KG1 (cell line): ENCODE results near the gene EZH1.

Source experiments
- DNase-seq: peaks from one replicate; lab custom pipeline; 2025; lab: John Stamatoyannopoulos, UW

EZH1 gene

DNA sequence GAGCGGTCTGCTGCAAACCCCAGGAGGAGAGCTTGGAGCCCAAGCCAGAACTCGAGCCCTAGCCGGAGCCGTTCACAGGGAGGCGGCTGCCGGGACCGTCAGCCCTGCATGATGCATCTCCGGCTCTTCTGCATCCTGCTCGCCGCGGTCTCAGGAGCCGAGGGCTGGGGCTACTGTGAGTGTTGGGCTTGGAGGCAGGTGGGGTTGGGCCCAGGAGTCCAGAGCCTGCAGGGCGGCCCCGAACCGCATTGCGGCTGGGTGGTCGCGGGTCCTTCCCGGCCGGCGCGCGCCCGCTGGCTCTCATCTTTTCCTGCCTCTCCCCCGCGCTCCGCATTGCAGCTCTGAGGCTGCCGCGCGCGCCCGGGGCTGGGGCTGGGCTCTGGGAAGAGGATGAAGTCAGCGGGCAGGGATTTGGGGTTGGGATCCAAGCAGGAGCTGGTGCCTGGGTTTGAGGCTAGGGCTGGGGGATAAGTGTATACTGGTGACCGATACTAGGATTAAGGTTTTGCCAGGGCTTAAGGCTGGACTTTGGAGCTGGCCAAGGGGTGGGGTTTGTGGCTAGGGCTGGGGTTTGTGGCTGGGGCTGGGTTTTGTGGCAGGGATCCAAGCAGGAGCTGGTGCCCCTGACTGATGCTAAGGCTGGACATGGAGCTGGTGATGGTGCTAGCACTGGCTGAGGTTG is 62.0 kb downstream of the EZH1 start:
- DNase-seq, result no peak

DNA sequence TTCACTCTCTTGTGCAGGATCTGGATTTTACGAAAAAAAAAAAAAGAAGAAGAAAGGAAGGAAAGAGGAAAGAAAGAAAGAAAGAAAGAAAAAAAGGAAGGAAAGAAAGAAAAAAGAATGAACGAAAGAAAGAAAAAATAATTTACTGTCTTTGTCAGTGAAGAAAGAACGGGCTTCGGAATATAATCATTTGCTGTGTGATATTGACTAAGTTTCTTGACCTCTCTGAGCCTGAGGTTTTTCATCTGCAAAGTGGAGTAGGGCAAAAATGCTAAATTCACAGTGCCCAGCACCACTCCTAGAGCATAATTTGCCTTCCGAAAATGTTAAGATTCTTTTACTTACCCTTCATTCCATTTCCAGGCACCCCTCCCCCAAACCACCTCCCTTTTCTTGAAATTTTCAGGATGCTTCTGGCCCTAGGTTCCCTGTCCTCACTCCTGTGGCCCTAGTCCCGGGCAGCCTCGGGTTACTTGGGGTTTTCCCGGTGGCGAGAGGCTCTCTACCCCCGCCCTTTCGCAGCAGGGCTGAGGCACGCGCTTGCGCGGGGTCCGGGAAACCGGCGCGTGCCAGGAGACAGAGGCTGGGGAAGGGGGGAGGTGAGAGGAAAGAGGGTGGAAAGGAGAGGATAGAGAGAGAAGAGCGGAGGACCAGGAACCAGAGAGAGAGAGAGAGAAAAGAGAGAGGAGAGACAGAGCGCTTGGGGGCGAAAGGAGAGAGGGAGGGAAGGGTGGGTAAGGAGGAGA is 62.7 kb downstream of the EZH1 start, which contains the start of gene CNTNAP1:
TSS of gene CNTNAP1 (plus strand) at position 556 of the 746 bp plus-strand sequence. CDS start 299 bp downstream, outside the sequence.
- no peak for DNase-seq

DNA sequence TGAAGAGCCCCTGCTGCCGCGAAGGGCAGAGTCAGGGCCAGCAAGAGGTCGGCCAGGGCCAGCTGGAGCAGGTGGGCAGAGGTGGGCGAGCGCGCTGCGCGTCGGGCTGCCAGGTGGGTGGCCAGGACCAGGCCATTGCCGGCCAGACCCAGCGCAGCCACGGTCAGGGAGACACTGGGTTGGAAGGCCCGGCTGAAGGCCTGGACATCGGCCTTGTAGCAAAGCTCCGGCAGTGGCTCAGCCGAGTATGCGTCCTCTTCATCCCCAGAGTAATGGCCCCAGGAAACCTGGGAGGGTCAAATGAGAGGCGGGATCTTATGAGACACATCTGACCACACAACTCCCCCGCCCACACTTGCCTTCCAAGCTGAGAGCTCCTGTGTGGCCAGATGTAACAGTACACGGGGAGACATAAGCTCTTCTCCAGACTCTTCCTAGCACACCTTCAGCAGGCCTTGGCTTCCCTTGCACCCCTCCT is 64.5 kb downstream of the EZH1 start:
- DNase-seq, result no peak

DNA sequence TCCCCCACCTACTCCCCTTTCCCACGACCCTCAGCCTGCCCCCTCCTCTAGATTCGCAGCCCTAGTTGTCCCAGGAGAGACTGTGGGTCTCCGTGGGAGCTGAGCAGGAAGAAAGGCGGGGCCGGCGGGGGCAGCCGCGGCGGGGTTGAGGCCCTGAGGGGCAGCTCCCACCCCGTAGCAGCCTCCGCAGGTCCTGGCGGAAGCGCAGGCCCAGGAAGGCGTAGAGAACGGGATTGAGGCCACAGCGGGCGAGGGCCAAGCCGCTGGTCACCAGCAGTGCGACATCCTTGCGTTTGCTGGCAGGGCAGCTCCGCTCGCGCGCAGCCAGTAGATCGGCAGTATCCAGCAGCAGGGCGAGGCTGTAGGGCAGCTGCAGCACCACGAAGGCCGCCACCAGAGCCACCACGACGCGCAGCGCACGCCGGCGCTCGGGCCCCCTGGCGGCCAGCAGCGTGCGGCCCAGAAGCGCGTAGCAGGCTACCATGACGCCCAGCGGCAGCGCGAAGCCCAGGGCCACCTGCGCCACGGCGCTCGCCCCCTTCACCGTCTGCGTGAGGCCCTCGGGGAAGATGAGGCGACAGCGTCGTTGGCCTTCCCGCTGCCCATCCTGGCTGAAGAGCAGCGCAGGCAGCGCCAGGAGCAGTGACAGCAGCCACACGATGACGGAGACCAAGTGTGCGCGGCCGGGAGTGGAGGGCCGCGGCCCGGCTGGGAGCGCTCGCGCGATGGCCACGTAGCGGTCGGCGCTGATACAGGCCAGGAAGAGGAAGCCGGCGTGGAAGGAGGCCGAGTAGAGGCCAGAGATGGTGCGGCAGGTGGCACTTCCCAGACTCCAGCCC is 65.1 kb downstream of the EZH1 start:
- peak; percentile 38 for DNase-seq

DNA sequence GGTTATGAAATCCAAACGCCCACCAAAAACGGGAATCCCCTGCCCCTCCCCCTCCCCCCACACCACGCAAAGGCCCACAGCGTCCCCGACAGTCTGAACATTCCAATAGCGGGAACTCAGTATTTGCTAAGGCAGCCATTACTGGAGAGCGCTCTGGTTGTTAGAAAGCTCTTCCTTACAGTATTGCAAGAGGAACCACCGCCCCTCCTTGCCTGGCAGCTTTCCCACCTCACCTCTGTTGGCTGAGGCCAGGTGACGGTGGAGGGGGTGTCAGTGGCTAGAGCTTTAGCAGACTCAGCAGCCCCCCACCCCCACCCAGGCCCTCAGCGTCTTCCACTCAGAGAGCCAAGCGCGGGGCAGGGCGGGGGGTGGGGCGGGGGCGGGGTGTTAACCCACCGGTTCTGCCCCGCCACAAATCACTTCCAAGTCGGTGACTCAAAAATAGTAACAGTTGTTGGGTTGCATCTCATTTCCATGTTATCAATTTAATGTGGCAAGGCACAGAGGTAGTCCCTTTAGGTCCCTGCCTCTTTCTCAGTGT is 65.8 kb downstream of the EZH1 start:
- no peak for DNase-seq

DNA sequence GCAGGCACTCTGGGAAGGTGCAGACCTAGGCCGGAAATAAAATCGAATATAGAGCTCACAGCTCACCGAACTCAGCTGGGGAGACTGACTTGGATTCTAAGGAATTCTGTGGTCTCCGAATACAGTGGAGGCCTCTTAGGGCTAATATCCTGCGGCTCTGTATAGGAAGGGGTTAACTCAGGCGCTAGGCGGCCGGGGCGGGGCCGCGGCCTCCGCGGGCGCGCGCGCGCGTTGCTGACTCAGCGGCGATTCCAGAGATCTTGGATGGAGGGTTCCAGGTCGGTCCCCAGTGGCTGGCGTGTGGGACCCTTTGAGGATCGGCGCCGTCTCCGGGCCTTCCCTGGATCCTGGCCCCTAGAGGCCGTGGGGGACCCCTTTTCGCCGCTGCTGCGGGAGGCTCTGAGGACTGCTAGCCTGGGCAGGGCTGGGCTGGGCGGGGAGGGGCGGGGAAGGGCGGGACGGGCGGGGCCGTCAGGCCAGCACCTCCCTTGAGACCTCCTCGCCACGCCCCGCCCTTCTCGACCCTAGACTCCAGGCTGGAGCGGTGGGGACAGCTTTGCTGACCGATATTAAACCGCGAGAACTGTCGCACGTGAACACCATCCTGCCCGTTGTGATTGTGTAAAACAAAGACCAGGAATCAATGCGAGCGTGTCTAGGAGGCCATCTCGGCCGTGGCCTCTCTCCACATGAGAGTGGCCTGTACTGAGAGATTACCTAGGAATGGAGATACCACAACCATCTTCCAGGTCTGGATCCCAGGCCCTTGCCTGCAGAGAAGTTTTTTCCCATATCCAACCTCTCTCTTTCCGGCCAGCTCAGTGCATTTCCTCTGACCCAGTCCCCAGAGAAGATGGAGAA is 66.7 kb downstream of the EZH1 start:
- DNase-seq, result peak; percentile 57

DNA sequence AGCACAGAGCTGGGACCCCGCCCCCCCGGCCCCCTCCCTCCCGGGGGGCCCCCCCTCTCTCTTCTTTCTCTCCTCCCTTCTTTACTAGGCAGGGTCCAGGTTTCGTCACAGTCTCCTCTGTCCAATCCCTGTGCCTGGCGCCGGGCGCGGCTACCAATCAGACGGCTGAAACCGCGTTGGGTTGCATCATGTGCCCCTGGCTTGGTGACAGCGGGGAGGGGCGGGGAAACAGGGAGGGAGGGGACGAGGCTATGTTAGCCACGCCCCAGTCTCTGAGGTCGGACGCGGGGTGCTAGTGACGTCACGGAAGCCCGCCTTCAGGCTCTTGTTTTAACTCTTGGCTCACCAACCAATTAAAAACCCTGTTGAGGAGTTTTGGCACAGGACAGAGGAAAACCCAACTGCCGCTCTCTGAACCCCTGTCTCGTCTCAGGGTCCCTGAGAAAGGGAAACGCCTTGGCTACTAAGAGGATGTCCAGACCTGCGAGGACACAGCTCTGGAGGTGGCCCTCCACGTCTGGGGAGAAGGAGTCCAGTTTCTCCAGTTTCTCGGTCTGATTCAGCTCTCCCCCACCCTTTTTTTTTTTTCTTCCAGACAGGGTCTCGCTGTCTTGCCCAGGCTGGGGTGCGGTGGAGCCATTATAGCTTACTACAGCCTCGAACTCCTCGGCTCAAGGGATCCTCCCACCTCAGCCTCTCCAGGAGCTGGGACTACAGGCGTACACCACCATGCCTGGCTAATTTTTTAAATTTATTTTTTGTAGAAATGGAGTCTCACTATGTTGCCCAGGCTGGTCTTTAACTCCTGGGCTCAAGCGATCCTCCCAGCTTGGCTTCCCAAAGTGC is 67.6 kb downstream of the EZH1 start:
- peak; percentile 97 for DNase-seq

DNA sequence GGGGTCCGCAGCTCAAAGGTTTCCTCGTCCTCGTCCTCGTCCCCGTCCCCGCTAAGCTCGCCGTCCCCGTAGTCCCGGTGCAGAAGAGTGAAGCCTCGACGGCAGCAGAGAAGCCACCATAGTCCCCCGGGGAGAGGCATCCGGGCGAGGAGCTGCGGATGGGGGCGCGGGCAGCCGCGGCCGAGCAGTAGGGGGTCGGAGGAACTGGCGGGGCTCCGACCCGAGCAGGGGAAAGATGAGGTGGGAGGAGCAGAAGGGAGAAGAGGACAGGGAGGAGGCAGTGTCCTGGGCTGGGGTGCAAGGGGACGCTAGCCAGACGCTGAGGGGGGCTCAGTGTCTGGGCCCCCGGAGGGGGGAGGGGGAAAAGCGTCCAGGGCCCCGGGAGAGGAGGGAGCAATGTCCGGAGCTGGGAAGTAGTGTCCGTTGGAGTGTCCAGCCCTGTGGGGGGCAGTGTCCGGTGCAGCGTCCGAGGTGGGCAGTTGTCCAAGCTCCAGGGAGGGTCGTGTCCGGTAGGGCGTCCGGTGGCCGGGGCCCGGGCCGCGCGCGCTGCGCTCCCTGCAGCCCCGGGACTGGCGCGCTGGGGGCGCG is 68.3 kb downstream of the EZH1 start, which contains the start of gene PLEKHH3:
TSS of gene PLEKHH3 (minus strand) at position 571 of the 588 bp plus-strand sequence. CDS start at position 140, 431 bp downstream.
- no peak for DNase-seq

DNA sequence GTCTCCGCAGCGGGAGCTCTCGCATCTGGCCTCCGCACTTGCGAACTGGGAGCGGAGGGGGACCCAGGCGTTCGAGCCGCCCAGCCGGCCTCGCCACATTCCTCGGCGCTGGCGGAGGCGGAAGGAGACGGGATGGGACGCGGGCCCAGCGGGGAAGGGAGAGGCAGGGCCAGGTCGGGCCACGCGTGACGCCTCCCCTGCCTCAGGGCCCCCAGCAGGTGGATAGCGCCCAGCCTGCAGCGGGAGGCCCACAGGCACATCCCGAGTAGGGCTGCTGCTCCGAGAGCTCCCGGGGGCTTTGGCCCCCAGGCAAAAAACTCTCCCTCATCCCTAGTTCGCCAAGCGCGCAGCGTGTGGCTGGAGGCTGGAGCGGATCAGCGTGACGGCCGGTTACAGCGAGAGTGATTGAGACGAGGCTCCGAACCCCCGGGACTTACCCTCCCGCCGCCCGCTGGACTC is 68.8 kb downstream of the EZH1 start:
- DNase-seq, result no peak

DNA sequence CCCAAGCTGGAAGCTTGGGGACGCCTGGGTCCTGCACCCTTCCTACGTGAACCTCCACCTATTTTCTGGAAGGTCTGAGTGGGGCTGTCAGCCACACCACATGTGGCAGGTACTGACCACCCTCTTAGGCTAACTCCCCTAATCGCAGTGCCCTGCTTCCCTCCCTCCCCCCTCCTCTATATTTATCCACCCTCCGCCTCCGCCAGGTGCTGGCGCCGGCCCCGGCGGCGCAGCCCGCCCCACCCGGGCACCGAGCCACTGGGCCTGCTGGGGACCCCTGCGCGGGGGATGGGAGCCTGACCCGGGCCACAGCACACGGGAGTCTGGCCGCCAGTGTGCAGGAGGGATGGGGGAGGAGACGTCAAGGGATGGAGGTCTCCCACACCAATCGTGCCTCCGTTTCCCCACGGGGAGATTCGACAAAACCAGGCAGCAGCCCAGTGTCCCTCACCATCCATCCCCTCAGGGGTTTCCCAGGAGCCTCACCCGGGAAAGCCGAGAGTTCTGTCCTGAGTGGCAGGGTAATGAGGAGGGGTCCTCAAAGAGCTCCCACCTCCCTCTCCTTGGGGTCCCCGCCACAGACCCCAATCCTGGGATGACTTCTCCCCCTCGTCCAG is 69.4 kb downstream of the EZH1 start:
- no peak for DNase-seq

DNA sequence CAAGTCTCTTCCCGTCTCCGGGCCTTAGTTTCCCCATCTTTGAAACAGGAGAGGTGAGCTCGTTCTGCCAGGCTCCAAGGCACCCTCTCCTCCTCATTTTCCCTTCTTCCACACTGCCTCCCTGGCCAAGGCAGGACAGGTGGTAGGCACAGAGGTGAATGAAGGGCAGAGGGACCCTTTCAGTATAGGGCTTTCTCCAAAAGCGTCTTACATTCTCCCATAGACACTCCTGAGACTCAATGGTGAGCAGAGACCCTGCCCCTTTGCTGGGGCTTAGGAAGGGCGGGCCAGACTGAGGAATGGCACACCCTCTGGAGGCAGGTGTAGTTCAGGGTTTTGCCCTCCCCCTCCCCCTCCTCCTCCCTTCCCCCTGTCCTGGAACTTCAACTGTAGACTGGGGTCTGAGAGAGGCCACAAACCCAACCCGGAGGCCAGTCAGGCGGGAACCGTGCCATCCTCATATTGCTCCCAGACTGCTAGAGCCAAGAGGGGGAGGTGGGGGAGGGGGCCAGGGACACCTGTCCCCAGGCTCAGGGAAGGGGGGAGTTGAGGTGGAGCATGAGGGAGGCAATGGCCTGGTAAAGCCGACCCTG is 70.0 kb downstream of the EZH1 start:
- no peak for DNase-seq

DNA sequence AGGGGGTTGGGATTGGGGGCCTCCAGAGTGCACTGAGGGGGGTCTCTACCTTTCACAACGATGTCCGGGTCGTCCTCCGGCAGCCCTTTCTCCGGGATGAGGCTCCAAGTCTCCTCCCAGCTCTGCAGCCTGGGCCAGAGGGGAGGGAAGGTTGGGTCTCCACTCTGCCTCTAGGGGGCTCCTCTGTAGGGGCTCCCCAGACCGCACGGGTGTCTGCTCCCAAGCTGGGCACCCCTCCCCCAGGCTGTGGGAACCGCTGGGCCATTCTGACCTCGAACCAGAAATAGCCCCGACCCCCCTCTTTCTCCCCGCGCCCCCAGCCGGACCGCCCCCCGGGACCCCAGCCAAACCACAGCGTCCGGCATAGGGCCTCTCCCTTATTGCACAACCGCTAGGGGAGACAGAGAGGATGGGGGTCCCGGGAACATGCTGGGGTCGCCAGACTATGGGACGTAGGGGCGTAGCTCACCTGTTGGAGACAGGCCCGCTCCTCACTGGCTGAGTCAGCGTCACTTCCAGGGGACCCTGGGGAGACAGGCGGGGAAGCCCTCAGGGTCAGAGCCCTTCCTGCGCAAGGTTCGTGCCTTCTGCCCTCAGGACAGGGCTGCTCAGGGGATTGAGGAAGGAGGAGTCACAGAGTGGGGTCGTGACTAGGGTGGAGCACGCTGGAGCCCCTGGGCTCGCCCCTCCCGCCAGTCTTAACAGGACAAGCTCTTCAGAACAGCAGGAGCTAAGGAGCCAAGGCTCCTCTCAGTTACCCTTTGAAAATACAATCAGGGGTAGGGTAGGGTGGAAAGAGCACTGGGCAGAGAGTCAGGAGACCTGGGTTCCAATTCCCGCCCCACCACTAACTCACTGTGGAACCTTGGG is 70.7 kb downstream of the EZH1 start:
- no peak for DNase-seq

DNA sequence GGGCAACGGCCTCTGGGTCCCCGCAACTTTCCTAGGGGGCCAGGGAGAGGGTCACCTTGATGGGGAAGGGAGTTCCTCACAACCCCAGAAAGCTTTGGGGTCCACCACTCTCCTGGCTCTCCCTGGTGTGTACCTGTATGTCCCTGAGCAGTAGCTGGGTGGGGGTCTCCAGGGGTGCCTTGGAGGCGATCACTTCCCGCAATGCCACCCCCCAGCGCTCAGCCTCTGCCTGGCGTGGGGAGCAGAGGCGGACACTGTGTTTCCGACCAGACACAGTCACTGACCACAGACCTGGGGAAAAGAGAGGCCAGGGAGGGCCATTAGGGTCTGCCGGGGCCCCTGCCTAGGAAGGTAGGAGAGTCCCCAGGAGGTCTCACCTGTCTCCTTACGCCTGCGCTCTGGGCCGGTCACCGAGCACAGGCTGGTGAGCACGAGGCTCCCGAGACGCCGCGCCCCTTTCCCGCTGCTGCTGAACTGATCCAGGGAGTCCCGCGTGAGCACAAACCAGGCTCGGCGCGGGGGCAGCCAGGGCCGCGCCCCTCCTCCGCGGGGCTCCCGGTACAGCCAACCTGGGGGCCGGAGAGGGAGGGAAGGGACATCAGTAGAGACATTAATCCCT is 71.5 kb downstream of the EZH1 start:
- DNase-seq, result no peak

DNA sequence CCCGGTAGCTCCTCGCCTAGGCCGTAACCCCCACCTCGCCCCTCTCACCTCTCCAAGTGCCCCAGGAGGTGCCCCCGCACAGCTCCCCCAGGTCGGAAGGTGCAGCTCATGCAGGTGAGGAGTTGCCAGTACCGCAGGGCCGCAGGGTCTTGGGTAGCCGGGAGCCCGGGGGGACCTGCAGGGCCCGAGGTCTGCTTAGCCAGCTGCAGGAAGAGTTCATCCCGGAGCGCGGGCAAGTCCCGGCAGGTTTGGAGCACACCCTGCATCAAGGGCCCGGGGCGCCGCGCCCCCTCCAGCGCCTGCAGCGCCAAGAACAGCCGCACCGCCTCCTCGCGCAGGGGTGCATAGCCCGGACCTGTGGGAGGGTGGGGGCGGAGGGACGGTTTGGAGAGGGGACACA is 72.8 kb downstream of the EZH1 start:
- DNase-seq, result no peak

DNA sequence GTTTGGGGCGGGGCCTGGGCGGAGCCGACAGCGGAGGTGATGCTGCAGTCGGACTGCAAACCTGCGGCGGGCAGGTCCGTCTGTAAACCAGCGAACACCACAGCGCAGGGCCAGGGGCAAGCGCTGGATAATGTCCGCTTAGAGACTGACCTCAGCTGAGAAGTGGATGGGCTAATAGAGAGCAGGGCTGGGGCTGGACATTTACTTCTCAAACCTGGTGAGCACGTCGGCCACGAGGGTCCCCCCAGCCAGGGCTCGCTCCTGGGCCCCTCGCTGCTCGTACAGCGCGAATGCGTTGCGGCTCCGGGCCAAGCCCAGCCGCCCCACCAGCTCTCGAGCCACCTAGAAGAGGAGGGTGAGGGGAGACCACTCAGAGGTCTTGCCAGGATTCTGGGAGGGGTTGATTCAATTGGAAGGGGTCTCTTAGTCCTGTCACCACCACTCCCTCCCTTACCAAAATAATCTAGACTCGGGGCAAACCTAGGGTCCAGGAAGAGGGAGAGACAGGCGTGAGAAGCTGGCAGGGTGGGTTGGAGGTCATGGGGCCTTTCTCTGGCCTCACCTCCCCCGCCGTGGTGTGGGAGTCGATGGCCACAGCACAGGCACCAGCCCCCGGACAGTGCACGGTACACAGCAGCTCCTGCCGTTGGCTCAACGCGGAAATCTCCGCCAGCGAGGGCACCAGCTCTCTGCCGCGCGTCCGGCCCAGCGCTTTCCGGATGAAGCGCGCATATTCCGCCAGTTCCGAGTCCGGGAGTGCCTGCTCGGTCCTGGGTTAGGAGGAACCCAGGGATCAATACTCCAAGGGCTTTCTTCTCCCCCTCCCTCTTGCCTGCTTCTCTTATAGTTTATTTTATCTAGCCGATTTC is 73.8 kb downstream of the EZH1 start:
- no peak for DNase-seq
